BLaER1 (cell line): Measurements from ENCODE around the gene DBET.
"Not testable (repeated sequence)": the region's sequence is repeated elsewhere in the genome, so short reads cannot be mapped to it uniquely, and the experiment has no call there.

Experiments used
- H3K27ac ChIP-seq: shearing (Covaris generic); formaldehyde crosslinking; 2 replicates; pipeline ENCODE4 v1.8.1; 2022
- H3K27me3 ChIP-seq: shearing (Covaris generic); formaldehyde crosslinking; 2 replicates; pipeline ENCODE4 v1.8.1; 2022
- H3K36me3 ChIP-seq: shearing (Covaris generic); formaldehyde crosslinking; 2 replicates; pipeline ENCODE4 v1.8.1; 2022
- H3K4me1 ChIP-seq: shearing (Covaris generic); formaldehyde crosslinking; 2 replicates; pipeline ENCODE4 v1.8.1; 2022
- H3K4me2 ChIP-seq: shearing (Covaris generic); formaldehyde crosslinking; 2 replicates; pipeline ENCODE4 v1.8.1; 2022
- H3K4me3 ChIP-seq: shearing (Covaris generic); formaldehyde crosslinking; 2 replicates; pipeline ENCODE4 v1.8.1; 2022
- H3K9ac ChIP-seq: shearing (Covaris generic); formaldehyde crosslinking; 2 replicates; pipeline ENCODE4 v1.8.1; 2022
- H3K9me3 ChIP-seq: shearing (Covaris generic); formaldehyde crosslinking; 2 replicates; pipeline ENCODE4 v1.8.1; 2022
- H4K20me1 ChIP-seq: shearing (Covaris generic); formaldehyde crosslinking; 2 replicates; pipeline ENCODE4 v1.8.1; 2022

DBET gene

GRCh38 chr4:190095335-190095734 is 31.0 kb downstream of the DBET start:
- not testable (repeated sequence) for H3K4me3 ChIP-seq, H4K20me1 ChIP-seq, H3K4me1 ChIP-seq, H3K9ac ChIP-seq, H3K27me3 ChIP-seq, H3K36me3 ChIP-seq, H3K4me2 ChIP-seq, H3K27ac ChIP-seq, H3K9me3 ChIP-seq

- not testable (repeated sequence) for H3K4me2 ChIP-seq, H3K4me1 ChIP-seq, H4K20me1 ChIP-seq, H3K4me3 ChIP-seq, H3K36me3 ChIP-seq, H3K9ac ChIP-seq, H3K27ac ChIP-seq, H3K27me3 ChIP-seq, H3K9me3 ChIP-seq
Observed at GRCh38 chr4:190099605-190100004, 35.3 kb downstream of the DBET start.

- not testable (repeated sequence) for H3K27me3 ChIP-seq, H3K4me2 ChIP-seq, H3K9me3 ChIP-seq, H3K27ac ChIP-seq, H3K36me3 ChIP-seq, H4K20me1 ChIP-seq, H3K4me1 ChIP-seq, H3K4me3 ChIP-seq, H3K9ac ChIP-seq
Observed at GRCh38 chr4:190101525-190101924, 37.2 kb downstream of the DBET start.

- not testable (repeated sequence) for H3K4me1 ChIP-seq, H3K36me3 ChIP-seq, H3K9ac ChIP-seq, H3K27ac ChIP-seq, H3K9me3 ChIP-seq, H3K4me3 ChIP-seq, H3K4me2 ChIP-seq, H4K20me1 ChIP-seq, H3K27me3 ChIP-seq
Observed at GRCh38 chr4:190106191-190106590, 41.9 kb downstream of the DBET start.

- H3K27ac ChIP-seq, H3K9ac ChIP-seq, H4K20me1 ChIP-seq, H3K4me1 ChIP-seq, H3K4me3 ChIP-seq, H3K4me2 ChIP-seq, H3K36me3 ChIP-seq, H3K9me3 ChIP-seq, H3K27me3 ChIP-seq: not testable (repeated sequence)
Observed at GRCh38 chr4:190106611-190107480, 42.5 kb downstream of the DBET start.

- not testable (repeated sequence) for H4K20me1 ChIP-seq, H3K27me3 ChIP-seq, H3K4me1 ChIP-seq, H3K9me3 ChIP-seq, H3K9ac ChIP-seq, H3K4me3 ChIP-seq, H3K4me2 ChIP-seq, H3K27ac ChIP-seq, H3K36me3 ChIP-seq
Observed at GRCh38 chr4:190107766-190108485, 43.6 kb downstream of the DBET start.

- not testable (repeated sequence) for H3K9ac ChIP-seq, H3K27ac ChIP-seq, H3K4me2 ChIP-seq, H3K4me3 ChIP-seq, H3K27me3 ChIP-seq, H3K9me3 ChIP-seq, H4K20me1 ChIP-seq, H3K4me1 ChIP-seq, H3K36me3 ChIP-seq
Observed at GRCh38 chr4:190108756-190109155, 44.5 kb downstream of the DBET start.

- H3K9ac ChIP-seq, H3K27me3 ChIP-seq, H3K36me3 ChIP-seq, H4K20me1 ChIP-seq, H3K27ac ChIP-seq, H3K4me1 ChIP-seq, H3K9me3 ChIP-seq, H3K4me2 ChIP-seq, H3K4me3 ChIP-seq: not testable (repeated sequence)
Observed at GRCh38 chr4:190109390-190110011, 45.2 kb downstream of the DBET start.

- not testable (repeated sequence) for H3K9me3 ChIP-seq, H3K4me3 ChIP-seq, H3K4me2 ChIP-seq, H3K4me1 ChIP-seq, H3K27ac ChIP-seq, H3K36me3 ChIP-seq, H3K9ac ChIP-seq, H4K20me1 ChIP-seq, H3K27me3 ChIP-seq
Observed at GRCh38 chr4:190110033-190110432, 45.7 kb downstream of the DBET start.

GRCh38 chr4:190110570-190111295 is 46.4 kb downstream of the DBET start:
- H3K4me2 ChIP-seq, H4K20me1 ChIP-seq, H3K27me3 ChIP-seq, H3K36me3 ChIP-seq, H3K4me1 ChIP-seq, H3K9ac ChIP-seq, H3K9me3 ChIP-seq, H3K27ac ChIP-seq, H3K4me3 ChIP-seq: not testable (repeated sequence)

GRCh38 chr4:190112879-190113278 is 48.6 kb downstream of the DBET start:
- not testable (repeated sequence) for H3K9me3 ChIP-seq, H3K27ac ChIP-seq, H3K4me2 ChIP-seq, H3K4me1 ChIP-seq, H3K4me3 ChIP-seq, H3K9ac ChIP-seq, H3K36me3 ChIP-seq, H4K20me1 ChIP-seq, H3K27me3 ChIP-seq

GRCh38 chr4:190114991-190115390 is 50.7 kb downstream of the DBET start:
- not testable (repeated sequence) for H3K4me3 ChIP-seq, H3K27ac ChIP-seq, H3K9me3 ChIP-seq, H3K36me3 ChIP-seq, H3K4me1 ChIP-seq, H3K27me3 ChIP-seq, H4K20me1 ChIP-seq, H3K9ac ChIP-seq, H3K4me2 ChIP-seq
